ENCODE results near the gene PDE4A.

PDE4A gene

GRCh38 chr19:10510301-10510802 lies 90.0 kb downstream of the PDE4A start:
- peak; percentile 45 for DNase-seq (ENCODE audit: low spot score)

- no peak for DNase-seq (ENCODE audit: low spot score)
Measured at GRCh38 chr19:10513223-10513622, 92.9 kb downstream of the PDE4A start.

- no peak for DNase-seq (ENCODE audit: low spot score)
Measured at GRCh38 chr19:10514211-10515145, 94.1 kb downstream of the PDE4A start.

GRCh38 chr19:10516064-10516385 lies 95.7 kb downstream of the PDE4A start:
- DNase-seq (ENCODE audit: low spot score) = no peak

- DNase-seq (ENCODE audit: low spot score) = no peak
Measured at GRCh38 chr19:10516671-10517286, 96.4 kb downstream of the PDE4A start.

- no peak for DNase-seq (ENCODE audit: low spot score)
Measured at GRCh38 chr19:10517361-10517759, 97.0 kb downstream of the PDE4A start, which contains the start of gene S1PR5. TSS of gene S1PR5 (minus strand) at chr19:10517447. CDS start at chr19:10515011, 2,436 bp downstream.

- peak; percentile 13 for DNase-seq (ENCODE audit: low spot score)
Measured at GRCh38 chr19:10517760-10518443, 97.6 kb downstream of the PDE4A start.

- DNase-seq (ENCODE audit: low spot score) = no peak
Measured at GRCh38 chr19:10518444-10519361, 98.4 kb downstream of the PDE4A start.
